GM18505 (cell line): ENCODE results near the gene BID.
A peak's percentile ranks its signal among the peaks of the same experiment; 100 is the strongest.
"Not testable (repeated sequence)": the region's sequence is repeated elsewhere in the genome, so short reads cannot be mapped to it uniquely, and the experiment has no call there.

Experiments used
- ATAC-seq: cut with Tn5 transposase; IDR thresholded peaks from one replicate; pipeline ENCODE4 v1.9.1; 2021; ENCODE audit not compliant: unreplicated experiment
- POLR2A ChIP-seq: IDR thresholded peaks from 4 replicates; pipeline ENCODE4 v1.6.1; 2011; ENCODE audit warnings: borderline replicate concordance; ENCODE audit not compliant: insufficient read depth, insufficient read length; ENCODE audit errors: extremely low read depth

Gene BID

DNA sequence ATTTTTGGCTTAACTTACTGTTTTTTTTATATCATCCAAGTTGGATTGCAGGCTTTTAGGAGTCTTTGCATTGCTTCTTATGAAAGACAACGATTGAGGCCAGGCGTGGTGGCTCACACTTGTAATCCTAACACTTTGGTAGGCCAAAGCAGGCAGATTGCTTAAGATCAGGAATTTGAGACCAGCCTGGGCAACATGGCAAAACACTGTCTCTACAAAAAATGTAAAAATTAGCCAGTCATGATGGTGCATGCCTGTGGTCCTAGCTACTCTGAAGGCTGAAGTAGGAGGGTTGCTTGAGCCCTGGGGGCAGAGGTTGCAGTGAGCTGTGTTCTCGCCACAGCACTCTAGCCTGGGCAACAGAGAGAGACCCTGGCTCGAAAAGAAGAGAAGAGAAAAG is 56.6 kb downstream of the BID start:
- ATAC-seq: no peak
- no peak for TF ChIP-seq POLR2A

DNA sequence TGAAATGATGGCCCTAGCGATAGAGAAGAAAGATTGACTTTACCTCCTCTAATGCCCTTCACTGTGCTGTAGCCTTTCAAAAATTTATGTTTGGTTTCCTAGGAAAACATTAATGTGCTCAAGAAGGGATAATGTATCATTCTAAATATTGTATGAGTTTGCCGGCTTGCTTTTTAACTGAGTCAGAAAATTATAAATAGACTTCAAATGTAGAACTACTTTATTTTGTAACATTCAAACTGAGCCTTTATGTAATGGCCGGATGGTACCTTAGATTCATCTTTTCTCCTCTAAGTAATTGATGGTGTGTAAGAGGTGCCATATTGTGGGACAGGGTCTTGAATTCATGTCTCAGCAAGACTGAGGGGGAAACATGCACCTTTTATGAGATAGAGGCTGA is 57.7 kb downstream of the BID start:
- TF ChIP-seq POLR2A: no peak
- no peak for ATAC-seq

DNA sequence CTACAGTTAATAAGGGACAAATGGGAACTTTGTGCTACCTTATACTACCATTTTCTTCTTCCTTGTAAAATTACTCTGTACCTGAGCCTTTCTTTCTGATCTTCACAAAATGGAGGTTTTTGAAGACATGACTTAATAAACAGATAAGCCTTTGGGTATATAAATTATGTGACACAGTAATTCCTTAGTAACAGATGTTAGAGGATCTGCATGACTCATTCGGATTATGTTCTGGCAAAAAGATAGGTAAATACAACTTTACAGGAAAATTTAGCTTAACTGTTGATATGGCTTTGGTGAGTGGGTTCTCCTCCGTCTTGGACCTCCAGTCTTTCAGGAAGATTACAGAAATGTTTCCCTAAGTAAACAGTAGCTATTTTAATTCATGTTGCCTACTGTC is 61.8 kb downstream of the BID start:
- ATAC-seq: no peak
- no peak for TF ChIP-seq POLR2A

DNA sequence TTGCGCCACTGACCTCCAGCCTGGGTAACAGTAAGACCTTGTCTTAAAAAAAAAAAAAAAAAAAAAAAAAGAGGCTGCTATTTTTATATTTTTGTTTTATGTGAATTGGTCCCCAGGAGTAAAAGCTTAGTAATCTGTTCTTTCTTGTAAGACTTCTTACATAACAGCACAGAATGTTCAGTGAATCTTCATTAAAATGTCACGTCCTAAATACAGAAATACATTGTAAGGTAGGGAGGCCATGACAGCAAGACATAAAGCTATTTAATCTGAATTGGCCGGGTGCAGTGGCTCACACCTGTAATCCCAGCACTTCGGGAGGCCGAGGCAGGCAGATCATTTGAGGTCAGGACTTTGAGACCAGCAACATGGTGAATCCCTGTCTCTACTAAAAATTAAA is 64.2 kb downstream of the BID start:
- no peak for ATAC-seq
- no peak for TF ChIP-seq POLR2A

DNA sequence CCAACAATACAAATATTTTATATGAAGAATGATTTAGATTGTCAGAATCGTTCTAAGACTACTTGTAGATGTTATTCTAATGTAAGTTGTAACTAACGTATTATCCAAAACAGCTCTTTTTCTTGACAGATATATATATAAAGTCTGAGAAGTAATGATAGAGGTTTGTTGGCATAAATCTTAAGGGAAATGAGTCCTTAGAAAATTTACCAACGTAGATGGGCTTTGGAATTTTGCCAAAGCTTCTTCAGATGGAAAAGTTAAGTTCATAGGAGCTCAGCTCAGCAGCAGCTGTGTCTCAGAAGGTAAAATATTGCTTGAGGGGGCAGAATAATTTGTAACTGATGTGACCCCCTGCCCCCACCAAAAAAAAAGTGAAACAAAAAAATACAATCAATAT is 66.7 kb downstream of the BID start:
- no peak for TF ChIP-seq POLR2A
- no peak for ATAC-seq

DNA sequence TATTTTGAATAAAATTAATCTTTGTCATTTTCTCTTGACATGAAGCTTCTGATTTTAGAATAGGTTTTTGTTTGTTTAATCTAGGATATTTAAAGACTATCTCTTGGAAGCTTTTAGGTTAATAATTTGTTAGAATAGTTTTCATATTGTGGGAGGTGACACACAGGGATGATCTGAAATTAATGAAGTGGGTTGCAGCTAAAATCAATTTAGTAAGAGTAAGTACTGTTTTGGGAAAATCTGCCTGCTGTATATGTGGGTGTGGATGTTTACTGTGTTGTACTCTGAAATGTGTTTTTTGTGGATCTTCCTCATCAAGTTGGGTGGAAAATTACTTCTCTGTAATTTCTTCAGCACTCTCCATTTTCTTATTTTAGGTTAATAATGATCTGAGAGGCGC is 67.3 kb downstream of the BID start:
- TF ChIP-seq POLR2A: no peak
- no peak for ATAC-seq

DNA sequence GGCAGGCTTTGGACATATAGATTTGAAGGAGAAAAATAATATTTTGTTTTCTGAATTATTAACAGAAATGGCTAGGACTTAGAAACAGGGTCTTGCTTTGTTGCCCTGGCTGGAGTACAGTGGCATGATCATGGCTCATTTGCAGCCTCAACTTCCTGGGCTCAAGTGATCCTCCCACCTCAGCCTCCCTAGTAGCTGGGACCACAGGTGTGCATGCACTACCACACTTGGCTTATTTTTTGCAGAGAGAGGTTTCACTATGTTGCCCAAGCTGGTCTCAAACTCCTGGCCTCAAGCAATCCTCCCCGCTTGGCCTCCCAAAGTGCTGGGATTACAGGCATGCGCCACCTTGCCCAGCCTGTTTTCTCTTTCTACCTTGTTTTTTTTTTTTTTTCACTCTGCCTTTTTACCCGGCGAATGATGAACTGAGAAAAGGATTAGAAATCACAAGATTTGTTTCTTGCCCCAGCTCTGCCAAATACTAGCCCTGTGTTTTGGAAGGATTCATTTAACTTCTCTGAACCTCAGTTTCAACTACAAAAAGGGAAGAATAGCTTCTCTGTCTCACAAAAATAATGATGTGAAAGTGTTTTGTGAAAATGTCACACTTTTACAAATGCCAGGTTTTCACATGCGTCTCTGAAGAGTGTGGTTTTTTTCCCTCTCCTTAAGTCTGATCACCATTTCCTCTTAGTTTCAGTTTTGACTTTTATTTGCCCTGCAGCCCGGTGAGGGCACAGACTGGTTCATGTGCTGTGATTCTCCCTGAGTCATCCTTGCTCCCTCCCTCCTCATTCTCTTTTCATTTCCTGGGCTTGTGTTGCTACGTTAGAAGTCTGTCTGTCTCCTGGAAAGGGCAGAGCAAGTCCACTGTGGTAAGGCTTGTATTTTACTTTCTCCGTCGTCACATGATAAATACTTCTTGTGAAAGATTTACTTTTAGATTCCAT is 68.0 kb downstream of the BID start:
- ATAC-seq: peak; percentile 89

DNA sequence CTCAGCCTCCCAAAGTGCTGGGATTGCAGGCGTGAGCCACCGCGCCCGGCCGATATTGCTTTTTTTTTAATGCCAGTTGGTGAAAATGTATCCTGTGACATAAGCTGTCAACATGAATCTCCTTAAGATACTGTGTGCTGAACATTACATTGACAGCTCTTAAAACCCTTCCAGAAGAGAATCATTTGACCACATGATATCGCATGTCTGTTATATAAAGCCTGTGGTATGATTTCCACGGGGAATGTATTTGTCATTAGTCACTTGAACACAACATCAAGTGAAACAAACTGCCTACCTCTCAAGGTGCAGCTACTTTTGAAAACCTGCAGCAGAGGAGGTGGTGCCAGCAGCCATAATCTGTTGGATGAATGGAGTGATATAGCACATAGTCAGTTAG is 68.7 kb downstream of the BID start:
- no peak for ATAC-seq
- TF ChIP-seq POLR2A: no peak

More for the DNA sequence above, 68.0 kb downstream of the BID start:
- no peak for TF ChIP-seq POLR2A

DNA sequence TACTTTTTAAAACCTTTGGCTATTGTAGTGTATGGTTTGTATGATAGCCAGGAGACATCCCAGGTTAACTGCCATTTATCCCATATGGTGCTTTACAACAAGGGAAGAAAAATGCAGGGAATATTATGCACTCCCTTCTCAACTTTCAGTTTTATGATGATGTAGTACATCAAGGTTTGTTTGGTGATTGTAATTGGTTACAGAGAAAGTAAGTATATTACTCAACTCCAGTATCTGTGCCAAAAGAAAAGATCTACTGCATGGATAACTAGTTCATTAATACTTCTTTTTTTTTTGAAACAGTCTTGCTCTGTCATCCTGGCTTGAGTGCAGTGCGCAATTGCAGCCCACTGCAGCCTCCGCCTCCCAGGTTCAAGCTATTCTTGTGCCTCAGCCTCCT is 70.5 kb downstream of the BID start:
- no peak for TF ChIP-seq POLR2A
- no peak for ATAC-seq

DNA sequence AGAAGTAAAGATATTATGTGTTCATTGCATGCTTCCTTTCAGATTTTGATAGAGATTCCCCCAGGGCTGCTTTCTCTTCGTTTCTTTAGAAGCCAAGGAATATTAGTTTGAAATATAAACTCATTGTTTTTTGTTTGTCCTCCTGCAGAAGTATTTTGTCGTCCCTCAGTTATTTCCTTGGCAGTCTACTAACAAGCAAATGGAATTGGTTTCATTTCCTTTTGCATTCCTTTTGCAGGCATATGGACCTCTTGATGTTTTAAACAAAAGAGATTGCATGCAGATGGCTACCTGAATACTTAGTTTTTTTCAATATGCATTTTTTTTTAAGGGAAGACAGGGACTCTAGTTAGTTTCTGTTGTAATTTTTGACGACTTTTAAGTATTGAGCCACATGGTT is 73.5 kb downstream of the BID start:
- no peak for ATAC-seq
- TF ChIP-seq POLR2A: no peak

DNA sequence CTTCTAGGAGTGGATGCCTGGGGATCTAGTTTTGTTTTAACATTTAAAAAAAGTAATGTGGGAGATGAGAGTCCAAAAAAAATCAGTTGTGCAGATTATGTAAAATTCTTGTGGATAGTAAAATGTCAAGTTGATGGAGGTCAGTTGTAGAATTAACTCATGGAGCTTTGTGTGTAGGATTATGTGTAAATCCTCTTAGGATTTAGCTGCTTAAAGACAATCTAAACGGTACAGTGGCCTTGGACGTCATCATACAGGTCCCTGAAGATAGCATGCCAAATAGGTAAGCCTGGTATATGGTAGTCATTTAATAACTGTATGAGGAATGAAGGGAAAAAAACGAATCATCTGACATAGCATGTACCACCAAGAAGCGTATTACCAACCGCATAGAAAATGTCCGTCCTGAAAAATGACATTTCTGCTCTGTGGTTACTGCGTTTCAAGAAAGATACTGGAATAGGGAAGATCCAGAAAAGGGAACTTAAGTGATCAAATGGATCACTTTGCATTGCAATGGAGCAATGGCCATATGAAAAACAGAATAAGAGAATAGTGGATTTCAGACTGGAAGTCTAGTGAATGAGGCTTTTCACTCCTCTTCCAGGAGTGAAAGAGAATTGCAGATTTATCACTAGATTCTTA is 74.5 kb downstream of the BID start:
- ATAC-seq: no peak

DNA sequence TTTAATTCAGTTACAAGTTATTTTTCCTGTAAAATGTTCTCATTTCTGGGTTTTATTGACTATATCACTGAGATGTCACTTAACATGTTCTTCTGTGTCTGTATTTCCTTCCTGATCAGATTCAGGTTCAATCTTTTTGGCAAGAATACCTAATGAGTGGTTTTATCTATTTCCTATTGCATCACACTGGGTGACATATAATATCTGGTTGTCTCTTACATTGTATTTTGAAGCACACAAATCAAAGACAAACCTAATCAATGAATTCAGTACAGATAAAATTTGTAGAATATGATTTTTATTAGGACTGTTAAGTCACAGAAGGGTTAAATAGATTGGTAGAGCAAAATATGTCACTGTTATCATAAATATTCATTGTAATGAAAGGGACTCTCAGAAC is 75.3 kb downstream of the BID start:
- no peak for TF ChIP-seq POLR2A
- ATAC-seq: no peak

More for the DNA sequence above, 74.5 kb downstream of the BID start:
- TF ChIP-seq POLR2A: no peak

DNA sequence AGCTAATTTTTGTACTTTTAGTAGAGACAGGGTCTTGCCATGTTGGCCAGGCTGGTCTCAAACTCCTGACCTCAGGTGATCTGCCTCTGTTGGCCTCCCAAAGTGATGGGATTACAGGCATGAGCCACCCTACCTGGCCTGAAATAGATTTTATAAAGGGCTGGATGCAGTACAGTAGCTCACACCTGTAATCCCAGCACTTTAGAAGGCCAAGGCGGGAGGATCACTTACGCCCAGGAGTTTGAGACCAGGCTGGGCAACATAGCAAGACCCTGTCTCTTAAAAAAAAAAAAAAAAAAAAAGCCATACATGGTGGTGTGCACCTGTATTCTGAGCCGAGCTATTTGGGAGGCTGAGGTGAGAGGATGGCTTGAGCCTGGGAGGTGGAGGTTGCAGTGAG is 76.0 kb downstream of the BID start:
- ATAC-seq: not testable (repeated sequence)

DNA sequence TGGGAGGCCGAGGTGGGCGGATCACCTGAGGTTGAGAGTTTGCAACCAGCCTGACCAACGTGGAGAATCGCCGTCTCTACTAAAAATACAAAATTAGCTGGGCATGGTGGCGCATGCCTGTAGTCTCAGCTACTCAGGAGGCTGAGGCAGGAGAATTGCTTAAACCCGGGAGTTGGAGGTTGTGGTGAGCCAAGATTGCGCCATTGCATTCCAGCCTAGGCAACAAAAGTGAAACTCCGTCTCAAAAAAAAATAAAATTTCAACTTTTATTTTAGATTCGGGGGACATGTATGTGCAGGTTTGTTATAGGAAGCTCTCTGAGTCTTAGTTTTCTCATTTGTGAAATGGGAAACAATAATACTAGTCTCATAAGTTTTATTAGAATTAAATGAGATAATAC is 77.1 kb downstream of the BID start:
- not testable (repeated sequence) for ATAC-seq

DNA sequence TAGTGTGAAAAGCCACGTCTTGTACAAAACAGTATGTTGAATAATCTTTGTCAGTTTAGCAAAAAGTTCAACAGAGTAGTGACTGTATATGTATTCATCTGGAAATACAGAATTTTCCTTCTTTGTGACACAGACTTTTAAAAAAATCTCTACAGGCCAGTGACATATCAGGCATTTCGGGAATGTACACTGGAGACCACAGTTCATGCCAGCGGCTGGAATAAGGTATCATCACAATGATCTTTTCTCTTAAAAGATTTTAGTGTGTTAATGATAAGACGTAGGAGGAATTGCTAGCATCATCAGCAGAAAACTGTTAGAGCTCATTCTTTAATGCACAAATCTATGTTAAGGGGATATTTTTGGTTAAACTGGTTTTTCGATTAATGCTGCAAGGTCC is 78.3 kb downstream of the BID start:
- no peak for TF ChIP-seq POLR2A
- ATAC-seq: no peak

DNA sequence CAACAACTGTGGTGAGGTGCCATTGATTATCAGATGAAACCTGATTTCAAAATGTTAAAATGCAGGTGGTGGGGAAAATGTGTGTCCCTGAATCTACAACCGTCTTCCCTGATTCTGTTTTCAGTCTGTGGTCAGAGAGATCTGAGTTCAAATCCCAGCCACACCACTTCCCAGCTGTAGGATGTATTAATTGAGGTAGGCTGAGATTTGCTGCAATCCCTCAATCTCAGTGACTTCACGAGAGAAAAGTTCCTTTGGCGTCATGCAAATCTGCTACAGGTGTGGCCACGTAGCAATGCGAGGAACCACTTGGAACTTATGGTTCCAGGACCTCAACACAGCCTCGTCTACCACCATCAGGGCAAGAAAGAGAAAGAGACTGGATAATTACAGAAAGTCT is 79.5 kb downstream of the BID start:
- no peak for ATAC-seq

More for the DNA sequence above, 79.5 kb downstream of the BID start:
- TF ChIP-seq POLR2A: no peak
